ENCODE measurements around the gene MYO9B.

GRCh38 chr19:17075864-17076542 lies 426 bp downstream of the MYO9B start:
- TF ChIP-seq CTCF (IDR thresholded peaks at IDR 0.05 in 8 of 11, conservative IDR thresholded peaks at IDR 0.05 in 3 of 11) = no peak
- TF ChIP-seq POLR2AphosphoS5 (IDR thresholded peaks at IDR 0.05) = no peak

Measured in spleen (tissue), 7 donors.